ENCODE results near the gene EVA1C.

GRCh38 chr21:32469628-32470027 lies 57.1 kb downstream of the EVA1C start:
- TF ChIP-seq POLR2AphosphoS5 (IDR thresholded peaks at IDR 0.05; ENCODE audit: low read depth, low read length) (no peak), SIN3A (IDR thresholded peaks at IDR 0.05; ENCODE audit: borderline replicate concordance, insufficient read depth, low read length) (no peak), REST (IDR thresholded peaks at IDR 0.05; ENCODE audit: insufficient read depth in 1 of 2, low read depth in 2 of 2, low read length in 2 of 2) (no peak), TAF1 (IDR thresholded peaks at IDR 0.05; ENCODE audit: borderline replicate concordance, insufficient read depth, low read length) (no peak), FOXP2 (optimal IDR thresholded peaks at IDR 0.05; ENCODE audit: borderline replicate concordance, extremely low read depth, extremely low read length, insufficient read depth) (no peak)

Measured in PFSK-1 (cell line).